ENCODE measurements around the gene IFI16.

GRCh38 chr1:159000070-159000409 lies 9.7 kb upstream of the IFI16 start:
- TF ChIP-seq EZH2phosphoT487 (IDR thresholded peaks at IDR 0.05; ENCODE audit: borderline replicate concordance) = no peak
- TF ChIP-seq, protein P1, sequence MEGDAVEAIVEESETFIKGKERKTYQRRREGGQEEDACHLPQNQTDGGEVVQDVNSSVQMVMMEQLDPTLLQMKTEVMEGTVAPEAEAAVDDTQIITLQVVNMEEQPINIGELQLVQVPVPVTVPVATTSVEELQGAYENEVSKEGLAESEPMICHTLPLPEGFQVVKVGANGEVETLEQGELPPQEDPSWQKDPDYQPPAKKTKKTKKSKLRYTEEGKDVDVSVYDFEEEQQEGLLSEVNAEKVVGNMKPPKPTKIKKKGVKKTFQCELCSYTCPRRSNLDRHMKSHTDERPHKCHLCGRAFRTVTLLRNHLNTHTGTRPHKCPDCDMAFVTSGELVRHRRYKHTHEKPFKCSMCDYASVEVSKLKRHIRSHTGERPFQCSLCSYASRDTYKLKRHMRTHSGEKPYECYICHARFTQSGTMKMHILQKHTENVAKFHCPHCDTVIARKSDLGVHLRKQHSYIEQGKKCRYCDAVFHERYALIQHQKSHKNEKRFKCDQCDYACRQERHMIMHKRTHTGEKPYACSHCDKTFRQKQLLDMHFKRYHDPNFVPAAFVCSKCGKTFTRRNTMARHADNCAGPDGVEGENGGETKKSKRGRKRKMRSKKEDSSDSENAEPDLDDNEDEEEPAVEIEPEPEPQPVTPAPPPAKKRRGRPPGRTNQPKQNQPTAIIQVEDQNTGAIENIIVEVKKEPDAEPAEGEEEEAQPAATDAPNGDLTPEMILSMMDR (conservative IDR thresholded peaks at IDR 0.05; ENCODE audit: low read length) = no peak

All from Loucy (cell line).